Measurements from ENCODE around the gene KIAA1549. TPM values are rescaled to one million over a fixed set of nuclear protein-coding genes. Genes with fewer than 3 reads are reported as not detected.
"Not testable (repeated sequence)": the region's sequence is repeated elsewhere in the genome, so short reads cannot be mapped to it uniquely, and the experiment has no call there.

Gene KIAA1549
- total RNA-seq, 1 donor from 2014 or later = 3.0 TPM

DNA sequence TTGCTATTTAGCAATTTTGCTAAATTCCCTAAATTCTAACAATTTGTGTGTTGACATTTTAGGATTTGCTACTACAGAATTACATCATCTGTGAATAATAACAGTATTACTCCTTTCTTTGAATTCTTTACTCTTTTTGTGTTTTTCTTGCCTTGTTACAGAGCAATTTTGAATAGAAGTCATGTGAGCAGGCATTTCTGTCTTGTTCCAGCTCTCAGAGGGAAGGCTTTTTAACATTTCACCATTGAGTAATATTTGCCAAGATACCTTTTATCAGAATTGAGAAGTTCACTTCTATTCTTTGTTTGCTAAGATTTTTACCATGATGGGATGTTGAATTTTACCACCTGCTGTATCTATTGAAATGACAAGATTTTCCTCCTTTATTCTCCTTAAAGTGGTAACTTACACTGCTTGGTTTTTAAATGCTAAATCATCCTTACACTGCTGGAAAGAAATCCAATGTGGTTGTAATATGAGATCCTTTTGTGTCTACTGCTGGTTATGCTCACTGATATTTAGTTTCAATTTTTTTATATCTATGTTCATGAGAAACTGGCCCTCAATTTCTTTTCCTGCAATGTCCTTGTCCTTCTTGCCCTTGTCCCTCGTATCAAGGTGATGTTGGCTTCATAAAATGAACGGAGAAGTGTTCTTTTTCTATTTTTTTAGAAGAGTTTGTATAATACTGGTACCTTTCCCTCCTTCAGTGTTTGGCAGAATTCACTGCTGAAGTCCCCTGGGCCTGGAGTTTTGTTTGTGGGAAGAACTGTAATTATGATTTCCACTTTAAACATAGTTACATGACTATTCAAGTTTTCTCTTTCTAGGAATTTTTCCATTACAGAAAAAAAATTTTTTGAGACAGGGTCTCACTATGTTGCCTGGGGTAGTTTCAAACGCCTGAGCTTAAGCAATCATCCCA lies 132.9 kb downstream of the KIAA1549 start:
- DNase-seq = no peak

DNA sequence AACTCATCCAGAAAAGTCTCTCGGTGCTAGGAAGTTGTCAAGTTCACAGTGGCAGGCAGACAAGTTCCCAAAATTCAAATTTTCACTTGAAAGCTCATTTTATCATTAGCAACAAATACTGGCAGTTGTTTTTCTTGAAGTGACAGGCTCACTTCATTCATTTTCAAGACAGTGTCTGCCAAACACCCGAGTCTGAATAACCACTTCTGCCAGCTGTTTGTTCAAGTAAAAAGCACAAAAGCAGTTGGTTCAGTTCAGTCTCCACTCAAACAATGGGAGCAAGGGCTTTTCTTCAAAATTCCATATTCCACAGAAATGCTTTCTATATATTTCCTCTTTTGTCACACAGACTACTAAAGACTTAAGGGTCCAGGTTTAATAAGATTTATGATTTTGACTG lies 135.5 kb downstream of the KIAA1549 start:
- no peak for DNase-seq

DNA sequence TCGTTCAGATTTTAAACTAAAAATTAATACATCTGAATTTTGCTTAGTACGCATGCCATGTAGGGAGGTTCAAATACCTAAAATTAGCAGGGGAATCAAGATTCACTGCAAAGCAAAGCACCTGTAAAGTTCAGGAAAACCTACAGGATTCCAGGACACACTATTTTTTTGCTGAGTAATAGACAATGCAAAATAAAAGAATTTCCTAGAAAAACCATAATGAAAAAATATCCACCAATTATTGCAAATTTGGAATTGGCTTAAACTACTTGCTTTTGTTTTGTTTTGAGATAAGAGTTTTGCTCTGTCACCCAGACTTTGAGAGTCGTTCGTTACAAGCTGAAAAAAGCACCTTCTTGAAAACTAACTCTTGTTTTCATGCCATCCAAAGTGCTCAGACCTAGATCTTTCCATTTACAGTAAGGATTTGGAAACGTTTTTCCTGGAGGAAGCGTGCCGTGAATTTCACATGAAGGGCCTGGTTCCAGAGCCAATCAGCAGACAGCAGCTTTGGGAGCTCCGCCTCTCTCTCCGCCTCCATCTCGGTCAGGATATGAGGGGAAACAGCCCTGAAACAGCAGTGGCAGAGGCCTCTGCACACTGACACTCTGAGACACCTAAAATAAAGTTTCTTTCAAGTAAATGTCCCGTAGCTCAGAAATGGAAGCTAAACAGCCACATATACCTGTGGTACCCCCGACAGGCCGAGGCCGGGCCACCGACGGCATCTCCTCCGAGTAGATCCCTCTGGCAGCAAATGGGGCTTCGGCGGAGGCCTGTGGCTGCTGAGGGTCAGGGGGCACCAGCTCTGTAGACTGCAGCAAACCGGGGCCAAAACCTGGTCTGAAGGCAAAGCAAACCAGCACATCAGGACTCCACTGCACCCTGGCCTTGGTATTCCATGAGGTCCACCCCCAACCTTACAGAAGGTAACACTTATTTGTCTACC lies 137.3 kb downstream of the KIAA1549 start:
- DNase-seq = no peak

DNA sequence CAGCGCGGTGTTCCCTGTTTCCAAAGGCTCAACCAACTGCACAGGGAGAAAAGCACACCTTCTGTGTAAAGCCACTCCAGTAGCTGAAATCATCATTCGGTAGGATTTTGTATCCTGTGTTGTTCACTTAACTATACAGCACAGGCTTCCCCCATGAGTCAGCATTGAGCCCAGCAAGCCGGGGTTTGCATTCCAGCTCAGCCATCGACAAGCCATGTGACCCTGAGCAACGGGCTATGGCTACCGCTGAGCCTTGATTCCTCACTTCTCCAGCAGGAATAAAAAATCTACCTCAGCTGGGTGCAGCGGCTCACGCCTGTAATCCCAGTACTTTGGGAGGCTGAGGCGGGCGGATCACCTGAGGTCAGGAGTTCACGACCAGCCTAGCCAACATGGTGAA lies 139.1 kb downstream of the KIAA1549 start:
- no peak for DNase-seq

DNA sequence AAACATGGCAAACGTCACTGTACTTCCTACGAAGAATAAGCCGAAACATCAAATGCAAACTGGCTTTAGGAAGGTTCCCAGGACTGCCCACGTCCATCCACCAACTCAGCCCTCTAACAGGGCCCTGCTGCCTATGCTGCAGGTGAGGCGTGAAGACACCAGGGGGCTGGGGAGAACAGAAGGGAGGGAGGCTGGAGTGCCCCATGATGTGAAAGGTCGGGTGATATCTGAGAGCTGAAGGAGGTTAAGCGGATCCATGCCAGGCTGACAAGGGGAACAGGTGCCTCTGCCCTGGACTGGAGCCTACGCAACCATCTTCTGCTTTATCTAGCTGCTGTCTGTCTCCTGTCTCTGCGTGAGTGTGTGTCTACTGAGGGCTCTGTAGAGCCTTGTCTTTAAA lies 143.0 kb downstream of the KIAA1549 start:
- no peak for DNase-seq

DNA sequence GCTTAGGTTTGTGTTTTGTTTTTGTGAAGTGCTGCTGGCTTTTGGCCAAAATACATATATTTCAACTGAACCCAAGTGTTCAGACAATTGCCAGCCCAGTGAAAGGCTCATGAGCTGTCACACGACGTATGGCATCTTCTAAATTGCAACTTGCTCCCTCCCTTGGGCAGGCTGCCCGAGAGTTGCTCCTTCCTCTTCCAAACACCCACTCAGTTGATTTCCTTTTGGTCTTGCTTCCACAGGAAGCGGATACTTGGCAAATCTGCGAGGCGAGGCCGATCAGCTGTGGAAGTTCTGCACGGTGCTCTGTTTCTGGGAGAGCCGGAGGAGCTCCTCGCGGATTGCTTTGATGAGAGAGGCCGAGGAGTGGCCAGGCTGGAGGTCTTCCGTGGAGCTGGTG lies 143.6 kb downstream of the KIAA1549 start:
- DNase-seq = no peak

DNA sequence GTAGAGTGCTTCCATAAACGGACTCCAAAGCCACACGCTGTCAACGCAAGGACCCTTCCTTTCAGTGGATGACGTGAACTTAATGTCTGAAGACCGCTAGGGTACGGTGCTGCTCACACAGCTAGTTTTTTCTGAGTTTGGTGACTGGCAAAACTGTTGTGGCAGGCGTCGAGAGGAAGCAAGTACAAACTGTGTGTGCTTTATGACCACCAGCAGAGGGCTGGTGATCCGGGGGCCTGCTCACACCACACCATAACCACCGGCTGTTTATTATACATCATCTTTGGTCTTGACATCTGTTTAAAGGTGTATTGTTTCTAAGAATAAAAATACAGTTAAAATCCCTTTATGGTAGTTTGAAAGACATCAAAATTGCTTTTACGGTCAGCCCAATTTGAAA lies 146.1 kb downstream of the KIAA1549 start:
- DNase-seq = no peak

DNA sequence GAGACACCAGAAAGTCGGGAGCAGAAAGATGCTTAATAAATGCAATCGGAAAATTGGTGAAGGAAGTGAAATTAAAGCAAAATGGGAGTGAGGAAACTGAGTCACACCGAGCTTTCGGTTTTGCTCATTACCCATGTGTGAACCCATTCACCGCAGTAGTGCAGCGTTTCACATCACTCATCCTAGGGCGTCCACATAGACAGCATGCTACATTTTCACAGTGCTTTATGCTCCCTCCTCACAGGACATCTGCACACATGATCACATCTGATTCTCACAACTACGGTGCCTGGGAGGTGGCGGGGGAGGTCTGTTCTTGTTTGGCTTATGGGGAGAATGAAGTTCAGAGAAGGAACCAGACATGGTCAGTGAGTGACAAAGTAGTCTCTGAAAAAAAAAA lies 146.6 kb downstream of the KIAA1549 start:
- no peak for DNase-seq

DNA sequence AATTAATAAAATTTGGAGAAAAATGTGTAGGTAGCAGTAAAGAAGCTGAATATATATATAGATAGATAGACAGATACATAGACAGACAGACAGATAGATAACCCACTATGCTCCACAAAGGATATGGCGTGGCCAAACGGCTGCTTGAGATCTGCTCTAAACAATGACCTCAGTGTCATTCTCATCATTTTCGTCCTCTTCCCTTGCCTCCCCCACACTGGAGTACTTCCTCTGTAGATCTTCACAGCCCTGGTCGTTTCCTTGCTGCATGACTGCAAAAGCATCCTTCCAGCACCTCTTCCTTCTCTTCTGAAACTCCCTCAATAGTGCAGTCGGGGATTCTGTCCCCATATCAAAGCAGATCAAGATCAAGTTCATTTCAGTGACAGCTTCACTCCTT lies 147.6 kb downstream of the KIAA1549 start:
- DNase-seq = no peak

DNA sequence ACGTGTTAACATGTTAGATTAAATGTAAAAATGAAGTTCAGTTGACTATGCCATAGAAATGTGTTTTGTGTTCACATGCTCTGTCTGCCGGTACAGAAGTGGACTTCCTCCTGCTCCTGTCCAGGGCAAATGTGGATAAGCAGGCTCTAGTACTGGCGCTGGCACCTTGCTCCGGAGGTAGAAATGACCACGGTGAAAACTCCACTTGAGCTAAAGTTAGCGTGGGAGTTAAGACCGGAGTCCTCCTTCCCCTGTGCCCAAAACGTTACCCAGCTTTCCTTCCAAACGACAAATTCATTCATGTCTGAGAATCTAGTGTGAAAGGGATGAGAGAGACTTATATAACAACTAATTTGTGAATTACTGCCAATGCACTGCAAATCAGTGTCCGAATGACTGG lies 148.2 kb downstream of the KIAA1549 start:
- DNase-seq = no peak

DNA sequence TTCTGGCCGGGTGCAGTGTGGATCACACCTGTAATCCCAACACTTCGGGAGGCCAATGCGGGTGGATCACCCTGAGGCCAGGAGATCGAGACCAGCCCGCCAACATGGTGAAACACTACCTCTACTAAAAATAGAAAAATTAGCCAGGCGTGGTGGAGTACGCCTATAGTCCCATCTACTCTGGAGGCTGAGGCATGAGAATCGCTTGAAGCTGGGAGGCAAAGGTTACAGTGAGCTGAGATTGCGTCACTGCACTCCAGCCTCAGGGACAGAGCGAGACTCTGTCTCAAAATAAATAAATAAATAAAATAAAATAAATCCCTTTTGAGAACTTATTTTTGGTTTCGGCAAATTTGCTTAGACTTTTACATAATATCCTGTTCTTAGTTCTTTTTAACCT lies 151.9 kb downstream of the KIAA1549 start:
- no peak for DNase-seq

DNA sequence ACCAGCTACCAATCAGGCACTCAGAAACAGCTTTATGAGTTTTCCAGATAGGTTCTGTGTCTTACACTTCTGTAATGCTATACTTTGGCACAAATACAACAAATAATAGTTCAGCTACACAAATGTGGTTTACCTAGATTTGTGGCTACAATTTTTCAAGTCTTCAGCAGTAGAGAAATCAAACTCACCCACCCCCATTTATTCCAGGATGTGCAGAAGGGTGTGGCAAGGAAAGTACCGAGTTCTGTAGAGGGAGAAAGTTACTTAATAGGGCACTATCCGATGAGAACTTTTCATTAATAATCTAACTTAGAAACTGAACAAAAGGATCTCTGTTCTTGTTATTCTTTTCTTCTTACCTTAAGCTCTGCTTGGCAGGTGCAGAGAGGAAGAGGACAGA lies 152.9 kb downstream of the KIAA1549 start:
- DNase-seq = no peak

DNA sequence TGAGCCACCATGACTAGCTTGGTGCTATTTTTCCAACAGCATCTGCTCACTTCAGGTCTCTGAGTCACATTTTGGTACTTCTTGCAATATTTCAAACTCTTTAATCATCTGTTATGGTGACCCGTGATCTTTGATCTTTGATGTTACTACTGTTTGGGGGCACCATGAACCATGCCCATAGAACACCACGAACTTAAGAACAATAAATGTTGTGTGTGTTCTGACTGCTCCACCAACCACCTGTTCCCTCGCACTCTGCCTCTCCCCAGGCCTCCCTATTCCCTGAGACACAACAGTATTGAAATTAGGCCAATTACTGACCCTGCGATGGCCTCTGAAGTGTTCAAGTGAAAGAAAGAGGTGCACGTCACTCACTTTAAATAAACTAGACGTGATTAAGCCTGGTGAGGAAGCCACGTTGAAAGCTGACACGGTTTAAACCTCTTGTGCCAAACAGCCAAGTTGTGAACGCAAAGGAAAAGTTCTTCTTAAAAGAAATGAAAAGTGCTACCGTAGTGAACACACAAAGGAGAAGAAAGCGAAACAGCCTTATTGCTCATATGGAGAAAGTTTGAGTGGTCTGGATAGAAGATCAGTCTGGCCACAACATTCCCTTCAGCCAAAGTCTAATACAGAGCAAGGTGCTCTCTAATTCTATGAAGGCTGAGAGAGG lies 156.0 kb downstream of the KIAA1549 start:
- no peak for DNase-seq

DNA sequence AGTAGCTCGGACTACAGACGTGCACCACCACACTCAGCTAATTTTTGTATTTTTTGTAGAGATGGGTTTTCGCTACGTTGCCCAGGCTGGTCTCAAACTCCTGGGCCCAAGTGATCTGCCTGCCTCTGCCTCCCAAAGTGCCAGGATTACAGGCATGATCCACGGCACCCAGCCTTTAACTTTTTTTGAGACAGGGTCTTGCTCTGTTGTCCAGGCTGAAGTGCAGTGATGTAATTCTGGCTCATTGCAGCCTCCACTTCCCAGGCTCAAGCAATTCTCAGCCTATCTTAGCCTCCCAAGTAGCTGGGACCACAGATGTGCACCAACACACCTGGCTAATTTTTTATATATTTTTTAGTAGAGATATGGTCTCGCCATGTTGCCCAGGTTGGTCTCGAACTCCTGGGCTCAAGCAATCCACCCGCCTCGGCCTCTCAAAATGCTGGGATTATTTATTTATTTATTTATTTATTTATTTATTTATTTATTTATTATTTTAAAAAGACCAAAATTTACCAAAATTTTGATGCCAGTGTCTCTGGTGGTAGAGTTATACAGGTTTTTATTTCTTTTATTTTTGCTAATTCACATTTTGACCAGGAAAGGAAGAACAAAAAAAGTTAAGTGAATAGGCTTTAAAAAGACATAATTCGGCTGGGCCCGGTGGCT lies 158.2 kb downstream of the KIAA1549 start:
- DNase-seq = no peak

DNA sequence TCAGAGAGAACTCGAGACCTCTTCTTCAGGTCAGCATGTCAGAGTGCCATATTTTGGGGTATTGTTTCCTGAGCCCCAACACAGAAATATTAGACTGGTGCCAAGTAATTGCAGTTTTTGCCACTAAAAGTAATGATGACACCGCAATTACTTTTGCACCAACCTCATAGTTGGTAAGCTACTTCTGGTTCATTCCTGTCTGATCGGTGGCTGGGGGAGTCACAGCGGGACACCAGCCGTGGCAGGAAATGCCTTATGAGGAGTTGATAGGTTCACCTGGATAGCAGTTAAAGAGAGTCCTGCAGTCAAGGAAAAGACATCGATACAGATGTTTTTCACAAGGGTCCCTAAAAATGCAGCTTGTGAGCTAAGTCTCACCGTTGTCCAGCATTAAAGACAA lies 159.3 kb downstream of the KIAA1549 start:
- no peak for DNase-seq

DNA sequence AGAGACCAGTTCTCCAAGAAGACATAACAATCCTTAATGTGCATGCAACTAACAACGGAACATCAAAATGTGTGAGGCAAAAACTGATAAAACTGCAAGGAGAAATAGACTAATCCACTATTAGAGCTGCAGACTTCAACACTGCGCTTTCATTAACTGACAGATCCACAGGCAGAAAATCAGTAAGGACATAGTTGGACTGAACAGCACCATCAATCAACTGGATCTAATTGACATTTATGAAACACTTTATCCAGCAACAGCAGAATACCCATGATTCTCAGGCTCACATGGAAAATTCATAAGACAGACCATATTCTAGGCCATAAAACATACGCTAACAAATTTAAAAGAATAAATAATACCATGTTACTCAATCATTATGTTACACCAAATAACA lies 161.6 kb downstream of the KIAA1549 start:
- DNase-seq = no peak

DNA sequence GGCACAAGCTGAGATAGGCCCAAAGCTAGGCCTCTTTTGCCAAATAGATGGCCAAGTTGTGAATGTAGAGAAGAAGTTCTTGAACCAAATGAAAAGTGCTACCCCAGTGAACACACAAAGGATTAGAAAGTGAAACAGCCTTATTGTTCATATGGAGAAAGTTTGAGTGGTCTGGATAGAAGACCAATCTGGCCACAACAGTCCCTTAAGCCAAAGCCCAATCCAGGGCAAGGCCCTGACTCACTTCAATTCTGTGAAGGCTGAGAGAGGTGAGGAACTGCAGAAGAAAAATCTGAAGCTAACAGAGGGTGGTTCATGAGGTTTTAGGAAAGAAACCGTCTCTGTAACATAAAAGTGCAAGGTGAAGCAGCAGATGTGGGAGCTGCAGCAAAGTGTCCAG lies 164.5 kb downstream of the KIAA1549 start:
- no peak for DNase-seq

DNA sequence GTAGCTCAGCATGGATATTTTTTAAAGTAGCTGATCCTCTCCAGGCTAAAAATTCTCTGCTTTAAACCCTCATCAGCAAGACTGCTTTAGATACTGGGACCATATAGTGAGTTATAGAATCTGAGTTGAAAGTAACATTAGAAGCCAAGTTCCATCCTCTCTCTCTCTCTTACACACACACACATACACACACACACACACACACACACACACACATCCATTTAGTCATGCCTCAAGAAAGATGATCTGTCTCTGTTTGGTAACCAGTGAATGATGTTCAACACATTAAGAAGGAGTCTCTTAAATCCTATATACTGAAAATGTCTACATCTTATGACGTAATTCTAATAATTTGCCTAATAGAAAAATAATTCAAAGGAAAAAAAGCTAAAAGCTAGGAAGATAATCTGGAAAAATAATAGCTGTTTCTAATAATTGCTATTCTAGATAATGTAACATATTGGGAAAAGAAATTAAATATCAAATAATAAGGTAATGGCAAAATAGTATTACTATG lies 166.3 kb downstream of the KIAA1549 start:
- DNase-seq = no peak

DNA sequence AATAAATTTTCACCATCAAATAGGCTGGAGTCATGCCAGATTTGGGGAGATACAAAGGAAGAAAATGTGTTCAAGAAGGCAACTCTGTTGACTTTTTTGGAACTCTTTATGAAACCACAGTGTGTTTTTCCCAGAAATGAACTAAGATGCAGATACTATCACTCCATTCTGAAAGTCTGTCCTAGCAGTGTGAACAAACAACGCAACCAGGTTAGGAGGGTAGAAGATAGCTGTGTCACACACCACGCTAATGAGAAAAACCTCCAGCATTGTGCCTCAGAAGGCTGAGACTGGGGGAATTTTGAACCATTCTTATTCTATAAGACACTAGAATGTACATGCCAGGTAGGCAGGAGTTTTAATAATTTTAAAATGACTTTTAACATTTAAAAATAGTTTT lies 167.2 kb downstream of the KIAA1549 start:
- DNase-seq = no peak

DNA sequence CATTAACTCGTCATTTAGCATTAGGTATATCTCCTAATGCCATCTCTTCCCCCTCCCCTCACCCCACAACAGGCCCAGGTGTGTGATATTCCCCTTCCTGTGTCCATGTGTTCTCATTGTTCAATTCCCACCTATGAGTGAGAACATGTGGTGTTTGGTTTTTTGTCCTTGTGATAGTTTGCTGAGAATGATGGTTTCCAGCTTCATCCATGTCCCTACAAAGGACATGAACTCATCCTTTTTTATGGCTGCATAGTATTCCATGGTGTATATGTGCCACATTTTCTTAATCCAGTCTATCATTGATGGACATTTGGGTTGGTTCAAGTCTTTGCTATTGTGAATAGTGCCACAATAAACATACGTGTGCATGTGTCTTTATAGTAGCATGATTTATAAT lies 169.9 kb downstream of the KIAA1549 start:
- not testable (repeated sequence) for DNase-seq

DNA sequence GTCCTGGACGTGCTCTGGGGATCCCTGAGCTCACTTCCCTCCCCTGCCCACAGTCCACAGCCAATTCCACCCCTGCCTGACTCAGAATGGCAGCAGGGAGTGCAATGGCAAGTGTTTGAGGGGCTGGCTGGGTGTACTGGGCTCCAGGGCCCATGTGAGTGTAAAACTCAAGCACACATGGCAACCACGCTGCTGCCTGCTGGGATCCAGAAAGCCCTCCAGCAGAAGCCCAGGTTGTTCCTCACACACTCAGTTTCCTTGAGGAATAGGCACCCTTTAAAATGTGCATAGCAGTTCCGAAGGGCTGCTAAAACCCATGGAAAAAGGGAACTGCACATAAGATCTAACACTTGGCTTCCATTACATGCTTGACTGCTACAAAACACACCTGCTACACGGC lies 171.8 kb downstream of the KIAA1549 start:
- DNase-seq = no peak

DNA sequence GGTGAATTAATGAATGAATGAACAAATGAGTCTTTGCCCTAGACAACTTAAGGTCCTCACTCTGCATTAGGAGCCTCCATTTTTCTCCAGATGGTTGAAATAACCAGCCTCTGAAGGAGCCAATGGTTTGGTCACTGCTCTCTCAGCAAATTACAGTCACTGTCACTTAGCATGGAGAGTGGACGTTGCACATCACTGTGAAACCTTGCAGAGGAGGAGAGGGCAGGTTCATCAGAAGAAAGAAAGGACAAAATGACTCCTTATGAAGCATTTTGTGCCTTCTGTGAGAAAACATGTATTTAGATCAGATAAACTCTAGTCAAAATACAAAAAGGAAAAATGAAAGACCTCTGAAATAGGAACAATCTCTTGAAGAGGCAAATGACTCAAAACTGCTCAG lies 176.6 kb downstream of the KIAA1549 start:
- no peak for DNase-seq

Data from skin of body (tissue), 2 donors.